C4-2B (cell line): ENCODE data around the gene NCKAP5L.

ENCODE experiments used
- CTCF ChIP-seq: fragments of 450-650 bp; conservative IDR thresholded peaks from 2 replicates; pipeline ENCODE4 v1.5.1; 2017; ENCODE audit warnings: mild to moderate bottlenecking
- ZFX ChIP-seq: fragments of 450-650 bp; IDR thresholded peaks from 2 replicates; pipeline ENCODE4 v1.6.1; 2017

GRCh38 chr12:49808686-49809380, 19.4 kb downstream of the NCKAP5L start:
- TF ChIP-seq CTCF, result no peak
- no peak for TF ChIP-seq ZFX
